Measurements from ENCODE around the gene FBL.

GRCh38 chr19:39805104-39805503 is 41.1 kb downstream of the FBL start:
- TF ChIP-seq CTCF (IDR thresholded peaks at IDR 0.05; ENCODE audit: low read length) (no peak), EZH2 (optimal IDR thresholded peaks at IDR 0.05; ENCODE audit: low read depth, low read length) (no peak), EZH2phosphoT487 (IDR thresholded peaks at IDR 0.05; ENCODE audit: low read length) (no peak)

Measured in MM.1S (cell line).